ENCODE data around the gene C1QTNF6. TPM values are rescaled to one million over a fixed set of nuclear protein-coding genes. Genes with fewer than 3 reads are reported as not detected.

Gene C1QTNF6
- total RNA-seq, 2 experiments from 2014 or later, result 7.3 to 19.6 TPM

- no peak overlapping the region for H3K27ac ChIP-seq (ENCODE audit: low read depth, low read length, poor library complexity, severe bottlenecking)
- H3K9me2 ChIP-seq (ENCODE audit: insufficient read depth, low read length), result no peaks in the 10 kb centered on the region
- H2AFZ ChIP-seq (ENCODE audit: low read length), result no peak overlapping the region
- H3K9me3 ChIP-seq (ENCODE audit: low read length), result no peaks in the 10 kb centered on the region
- H3K4me2 ChIP-seq (ENCODE audit: low read length), result no peak overlapping the region
- no TSS peak for BruUV-seq (replicated peaks)
- no peak overlapping the region for H3K4me3 ChIP-seq (ENCODE audit: low read depth, low read length, poor library complexity, severe bottlenecking)
- DNase-seq (ENCODE audit: low spot score), result no peak
- no peaks in the 10 kb centered on the region for H3K36me3 ChIP-seq (ENCODE audit: insufficient read depth, low read length)
- H3K4me1 ChIP-seq (ENCODE audit: insufficient read depth, low read length, poor library complexity, severe bottlenecking), result peaks cover 2% of the 10 kb centered on the region
- intact Hi-C loops (cut with micrococcal nuclease; ENCODE audit: unreplicated experiment), result no loop called here
- CTCF ChIA-PET (ENCODE audit: unreplicated experiment), result no interaction called here
- no peaks in the 10 kb centered on the region for H3K79me2 ChIP-seq (ENCODE audit: insufficient read depth, low read depth, low read length)
- TF ChIP-seq EZH2phosphoT487 (IDR thresholded peaks at IDR 0.05; ENCODE audit: borderline replicate concordance, low read depth, low read length), result no peak
- TF ChIP-seq, protein P1, sequence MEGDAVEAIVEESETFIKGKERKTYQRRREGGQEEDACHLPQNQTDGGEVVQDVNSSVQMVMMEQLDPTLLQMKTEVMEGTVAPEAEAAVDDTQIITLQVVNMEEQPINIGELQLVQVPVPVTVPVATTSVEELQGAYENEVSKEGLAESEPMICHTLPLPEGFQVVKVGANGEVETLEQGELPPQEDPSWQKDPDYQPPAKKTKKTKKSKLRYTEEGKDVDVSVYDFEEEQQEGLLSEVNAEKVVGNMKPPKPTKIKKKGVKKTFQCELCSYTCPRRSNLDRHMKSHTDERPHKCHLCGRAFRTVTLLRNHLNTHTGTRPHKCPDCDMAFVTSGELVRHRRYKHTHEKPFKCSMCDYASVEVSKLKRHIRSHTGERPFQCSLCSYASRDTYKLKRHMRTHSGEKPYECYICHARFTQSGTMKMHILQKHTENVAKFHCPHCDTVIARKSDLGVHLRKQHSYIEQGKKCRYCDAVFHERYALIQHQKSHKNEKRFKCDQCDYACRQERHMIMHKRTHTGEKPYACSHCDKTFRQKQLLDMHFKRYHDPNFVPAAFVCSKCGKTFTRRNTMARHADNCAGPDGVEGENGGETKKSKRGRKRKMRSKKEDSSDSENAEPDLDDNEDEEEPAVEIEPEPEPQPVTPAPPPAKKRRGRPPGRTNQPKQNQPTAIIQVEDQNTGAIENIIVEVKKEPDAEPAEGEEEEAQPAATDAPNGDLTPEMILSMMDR (conservative IDR thresholded peaks at IDR 0.05; ENCODE audit: low read length), result no peak
- POLR2A ChIA-PET, result interaction anchor here (1.3 kb wide), 1 partner anchor 15 kb away, joined by 4 read pairs; no protein-coding TSS in a partner anchor
- no peaks in the 10 kb centered on the region for H4K20me1 ChIP-seq (ENCODE audit: insufficient read depth, low read length)
Measured at GRCh38 chr22:37208401-37209139, 20.5 kb upstream of the C1QTNF6 start.

DNA sequence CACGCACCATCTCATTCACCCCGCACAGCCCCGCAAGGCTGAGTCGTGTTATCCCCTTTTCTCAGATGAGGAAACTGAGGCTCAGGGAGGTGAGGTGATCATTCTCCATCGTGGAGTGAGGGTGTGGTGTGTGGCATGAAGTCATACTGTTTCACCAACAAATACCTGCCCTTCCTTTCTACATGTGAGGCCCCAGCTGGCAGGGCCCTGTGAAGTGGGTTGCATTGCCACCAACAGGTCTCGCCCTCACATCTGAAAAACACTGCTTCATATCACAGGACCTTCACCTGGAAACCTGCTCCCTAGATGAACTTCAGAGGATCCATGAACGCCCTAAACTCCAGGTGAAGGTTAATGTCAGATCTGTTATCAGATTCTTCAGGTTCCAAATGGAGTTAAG, 19.9 kb upstream of the C1QTNF6 start:
- H3K27ac ChIP-seq (ENCODE audit: low read depth, low read length, poor library complexity, severe bottlenecking), result no peak overlapping the region
- ChIA-PET CTCF (ENCODE audit: unreplicated experiment) (no interaction called here), POLR2A (no interaction called here)
- H2AFZ ChIP-seq (ENCODE audit: low read length), result no peak overlapping the region
- H3K9me2 ChIP-seq (ENCODE audit: insufficient read depth, low read length), result no peaks in the 10 kb centered on the region
- no peak for DNase-seq (ENCODE audit: low spot score)
- TF ChIP-seq, protein P1 (conservative IDR thresholded peaks at IDR 0.05; ENCODE audit: low read length), result no peak
- no peak for TF ChIP-seq EZH2phosphoT487 (IDR thresholded peaks at IDR 0.05; ENCODE audit: borderline replicate concordance, low read depth, low read length)
- no peaks in the 10 kb centered on the region for H4K20me1 ChIP-seq (ENCODE audit: insufficient read depth, low read length)
- H3K36me3 ChIP-seq (ENCODE audit: insufficient read depth, low read length), result no peaks in the 10 kb centered on the region
- no peak overlapping the region for H3K4me2 ChIP-seq (ENCODE audit: low read length)
- no peak overlapping the region for H3K4me3 ChIP-seq (ENCODE audit: low read depth, low read length, poor library complexity, severe bottlenecking)
- no peaks in the 10 kb centered on the region for H3K9me3 ChIP-seq (ENCODE audit: low read length)
- no TSS peak for BruUV-seq (replicated peaks)
- intact Hi-C loops (cut with micrococcal nuclease; ENCODE audit: unreplicated experiment), result no loop called here
- peaks cover 4% of the 10 kb centered on the region for H3K4me1 ChIP-seq (ENCODE audit: insufficient read depth, low read length, poor library complexity, severe bottlenecking)
- no peaks in the 10 kb centered on the region for H3K79me2 ChIP-seq (ENCODE audit: insufficient read depth, low read depth, low read length)
